Stimulated activated CD4-positive, alpha-beta T cell treated with anti-CD3 and anti-CD28 coated beads, Interleukin-15, amount 100 ng/mL, for 1 hour (primary cell): ENCODE results near the gene NOL4.
"Not testable (repeated sequence)": the region's sequence is repeated elsewhere in the genome, so short reads cannot be mapped to it uniquely, and the experiment has no call there.

Experiments used
- DNase-seq, 2 donors: peaks; one replicate each; pipeline ENCODE4 v3.0.0-alpha.2; 2020; ENCODE audit warnings: low read depth in 1 of 2, low spot score in 1 of 2

Gene NOL4

GRCh38 chr18:34224423-34225217 lies at the start of gene NOL4:
TSS of gene NOL4 (minus strand) at chr18:34224913. CDS start at chr18:34223253, 1,660 bp downstream.
- DNase-seq = no peak

DNA sequence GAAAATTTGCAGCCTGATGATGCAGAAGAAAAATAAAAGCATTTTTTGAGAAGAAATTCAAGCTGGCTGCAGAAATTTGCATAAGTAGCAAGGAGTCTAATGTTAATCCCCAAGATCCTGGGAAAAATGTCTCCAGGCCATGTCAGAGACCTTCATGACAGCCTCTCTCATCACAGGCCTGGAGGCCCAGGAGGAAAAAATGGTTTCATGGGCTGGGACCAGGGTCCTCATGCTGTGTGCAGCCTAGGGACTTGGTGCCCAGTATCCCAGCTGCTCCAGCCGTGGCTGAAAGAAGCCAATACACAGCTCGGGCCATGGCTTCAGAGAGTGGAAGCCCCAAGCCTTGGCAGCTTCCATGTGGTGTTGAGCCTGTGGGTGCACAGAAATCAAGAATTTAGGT lies 41.3 kb upstream of the NOL4 start:
- not testable (repeated sequence) for DNase-seq

- no peak for DNase-seq
Observed at GRCh38 chr18:34261865-34262780, 37.4 kb upstream of the NOL4 start.

- no peak for DNase-seq
Observed at GRCh38 chr18:34258176-34258575, 33.5 kb upstream of the NOL4 start.

GRCh38 chr18:34251919-34252318 lies 27.2 kb upstream of the NOL4 start:
- no peak for DNase-seq

GRCh38 chr18:34248727-34249126 lies 24.0 kb upstream of the NOL4 start:
- no peak for DNase-seq

GRCh38 chr18:34242739-34243138 lies 18.0 kb upstream of the NOL4 start:
- no peak for DNase-seq

- not testable (repeated sequence) for DNase-seq
Observed at GRCh38 chr18:34233781-34234388, 9.2 kb upstream of the NOL4 start.

- no peak for DNase-seq
Observed at GRCh38 chr18:34225218-34225553, 473 bp upstream of the NOL4 start.

DNA sequence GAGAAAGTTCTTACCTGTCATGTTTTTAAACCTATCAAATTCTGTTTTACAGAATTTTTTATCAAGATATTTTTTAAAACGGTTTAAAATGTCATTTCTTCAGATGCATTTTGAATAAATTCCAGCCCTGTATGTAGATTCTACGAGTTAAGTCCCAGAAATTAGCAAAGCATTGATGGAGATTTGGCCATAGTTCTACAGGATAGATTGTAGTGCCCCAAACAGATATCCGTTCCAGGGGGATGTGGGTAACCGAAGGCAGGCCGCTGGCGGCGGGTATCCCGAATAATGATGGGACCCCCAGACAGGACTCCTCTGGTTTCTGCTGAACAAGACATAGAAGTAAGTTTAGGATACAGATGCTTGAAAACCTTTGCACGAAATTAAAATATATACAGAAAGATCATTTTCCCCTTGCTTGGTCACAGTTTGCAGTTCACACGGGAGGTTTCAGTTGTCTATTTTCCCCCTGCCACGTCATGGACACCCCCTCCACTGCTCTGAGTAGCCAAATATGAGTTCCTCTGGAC lies 755 bp downstream of the NOL4 start:
- no peak for DNase-seq

- no peak for DNase-seq
Observed at GRCh38 chr18:34223164-34223892, 1.4 kb downstream of the NOL4 start.

GRCh38 chr18:34222307-34223163 lies 2.2 kb downstream of the NOL4 start:
- DNase-seq = no peak

GRCh38 chr18:34221971-34222306 lies 2.8 kb downstream of the NOL4 start:
- DNase-seq = no peak

DNA sequence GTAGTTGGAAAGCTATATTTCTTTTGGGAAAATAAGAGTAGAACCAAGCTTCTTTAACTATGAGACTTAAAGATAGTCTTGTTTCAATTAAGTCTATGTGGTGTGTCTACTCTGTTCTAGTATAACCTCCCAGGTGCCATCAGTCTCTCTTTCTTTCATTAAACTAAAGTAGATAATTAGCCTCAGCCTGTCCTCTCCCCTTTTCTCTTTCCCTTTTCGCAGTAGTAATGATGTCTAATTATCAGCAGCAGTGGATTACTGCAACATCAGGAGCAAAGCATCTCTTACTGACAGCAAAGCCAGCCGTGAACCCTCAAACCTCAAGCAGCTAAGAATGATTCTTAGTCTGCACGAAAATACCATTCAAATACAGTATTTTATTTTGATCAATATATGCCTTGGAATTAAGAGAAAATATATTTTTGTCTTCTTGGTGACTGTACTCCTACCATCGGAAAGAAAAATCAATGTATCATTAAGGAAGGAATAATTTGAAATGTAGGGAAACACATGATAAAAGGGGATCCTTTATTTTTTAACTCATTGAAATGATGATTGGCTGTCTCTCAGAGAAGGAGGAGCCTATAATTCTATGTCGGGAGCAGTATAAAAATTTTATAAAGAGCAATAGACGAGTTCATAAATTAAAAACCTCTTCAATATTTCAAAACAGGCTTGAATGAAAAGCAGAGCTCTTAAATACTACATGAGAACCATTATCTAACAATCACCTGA lies 4.5 kb downstream of the NOL4 start:
- DNase-seq = no peak

GRCh38 chr18:34219651-34220050 lies 5.1 kb downstream of the NOL4 start:
- DNase-seq = no peak

DNA sequence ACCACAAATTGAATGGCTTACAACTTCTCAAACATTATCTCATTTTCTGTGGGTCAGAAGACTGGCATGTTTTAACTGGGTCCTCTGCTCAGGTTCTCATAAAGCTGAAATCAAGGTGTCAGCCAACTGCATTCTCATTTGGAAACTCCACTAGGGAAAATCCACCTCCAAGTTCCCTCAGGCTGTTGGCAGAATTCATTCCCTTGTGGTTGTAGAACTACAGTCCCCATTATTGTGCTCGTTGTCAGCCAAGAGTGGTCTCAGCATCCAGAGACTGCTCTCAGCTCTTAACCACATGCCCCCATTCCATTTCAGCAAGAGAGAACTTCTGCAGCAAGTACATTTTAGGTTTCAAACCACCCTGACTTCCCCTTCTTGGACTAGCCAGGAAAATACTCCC lies 12.2 kb downstream of the NOL4 start:
- no peak for DNase-seq

GRCh38 chr18:34207344-34207851 lies 17.3 kb downstream of the NOL4 start:
- no peak for DNase-seq

GRCh38 chr18:34203866-34204265 lies 20.8 kb downstream of the NOL4 start:
- no peak for DNase-seq

- no peak for DNase-seq
Observed at GRCh38 chr18:34196256-34196655, 28.5 kb downstream of the NOL4 start.
